GM19328 (cell line): Measurements from ENCODE around the gene USP49.
"Not testable (repeated sequence)": the region's sequence is repeated elsewhere in the genome, so short reads cannot be mapped to it uniquely, and the experiment has no call there.

ENCODE experiments used
- ATAC-seq: cut with Tn5 transposase; IDR thresholded peaks from one replicate; pipeline ENCODE4 v1.9.1; 2021; ENCODE audit warnings: mild to moderate bottlenecking, moderate library complexity; ENCODE audit not compliant: unreplicated experiment

The USP49 gene

GRCh38 chr6:41814629-41815028 lies 80.5 kb downstream of the USP49 start:
- no peak for ATAC-seq

GRCh38 chr6:41813956-41814355 lies 81.2 kb downstream of the USP49 start:
- ATAC-seq, result no peak

DNA sequence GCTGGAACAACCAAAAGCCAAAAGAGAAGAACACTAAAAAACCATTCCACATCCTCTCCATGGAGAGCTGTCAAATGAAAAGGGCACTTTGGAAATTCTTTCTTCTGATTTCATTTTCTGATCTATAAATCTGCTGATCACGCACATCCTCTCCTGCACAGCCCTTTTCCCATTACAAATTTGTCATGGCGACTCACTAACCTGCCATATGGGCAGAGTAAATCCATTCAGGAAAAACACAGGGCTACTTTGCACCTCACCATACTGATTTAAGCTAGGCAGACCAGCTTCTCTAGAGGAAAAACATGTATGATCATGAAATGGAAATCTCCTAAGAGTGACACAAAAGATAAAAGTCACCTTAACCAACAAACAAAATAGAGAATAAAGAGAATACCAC lies 81.7 kb downstream of the USP49 start:
- ATAC-seq, result no peak

GRCh38 chr6:41811946-41812345 lies 83.2 kb downstream of the USP49 start:
- ATAC-seq, result not testable (repeated sequence)

GRCh38 chr6:41811095-41811494 lies 84.1 kb downstream of the USP49 start:
- no peak for ATAC-seq

GRCh38 chr6:41805830-41806774 lies 89.1 kb downstream of the USP49 start:
- ATAC-seq, result no peak

- no peak for ATAC-seq
These were observed 93.8 kb downstream of the USP49 start for GRCh38 chr6:41801380-41801779.

DNA sequence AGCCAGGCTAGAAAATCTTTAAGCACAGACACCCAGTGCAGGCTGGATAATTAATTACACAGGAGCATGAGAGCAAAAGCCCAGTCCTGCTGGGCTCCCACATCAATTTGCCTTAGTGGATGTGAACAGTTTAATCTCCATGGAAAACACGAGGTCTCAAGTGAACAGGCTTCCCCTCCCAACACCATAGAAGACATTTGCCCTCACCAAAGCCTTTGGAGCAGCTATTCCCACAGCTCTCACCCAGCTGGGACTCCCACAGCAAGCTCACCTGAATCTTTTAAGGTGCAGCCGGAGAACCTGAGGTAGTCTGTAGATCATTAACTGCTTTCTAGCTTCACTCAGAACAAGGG lies 95.6 kb downstream of the USP49 start:
- no peak for ATAC-seq

- no peak for ATAC-seq
These were observed 96.1 kb downstream of the USP49 start for GRCh38 chr6:41798901-41799558.

GRCh38 chr6:41796474-41796873 lies 98.7 kb downstream of the USP49 start:
- ATAC-seq, result no peak

DNA sequence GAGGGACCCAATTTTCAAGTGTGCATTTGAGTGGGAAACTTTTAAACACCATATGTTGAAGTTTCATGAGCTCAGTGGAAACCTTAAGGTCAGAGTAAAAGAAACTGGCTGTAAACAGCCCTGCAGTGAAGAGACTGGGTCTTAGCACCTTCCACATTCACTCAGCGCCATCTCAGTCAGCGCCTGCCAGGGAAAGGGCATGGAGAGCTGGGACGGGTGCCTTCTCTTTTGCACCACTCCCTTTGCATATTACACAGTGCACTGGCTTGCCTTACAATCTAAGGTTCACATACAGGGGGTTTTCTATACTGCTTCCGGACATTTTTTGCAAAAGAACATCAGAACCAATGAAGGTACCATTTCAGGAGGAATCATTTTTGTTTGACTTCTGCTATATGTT lies 103.2 kb downstream of the USP49 start:
- no peak for ATAC-seq

DNA sequence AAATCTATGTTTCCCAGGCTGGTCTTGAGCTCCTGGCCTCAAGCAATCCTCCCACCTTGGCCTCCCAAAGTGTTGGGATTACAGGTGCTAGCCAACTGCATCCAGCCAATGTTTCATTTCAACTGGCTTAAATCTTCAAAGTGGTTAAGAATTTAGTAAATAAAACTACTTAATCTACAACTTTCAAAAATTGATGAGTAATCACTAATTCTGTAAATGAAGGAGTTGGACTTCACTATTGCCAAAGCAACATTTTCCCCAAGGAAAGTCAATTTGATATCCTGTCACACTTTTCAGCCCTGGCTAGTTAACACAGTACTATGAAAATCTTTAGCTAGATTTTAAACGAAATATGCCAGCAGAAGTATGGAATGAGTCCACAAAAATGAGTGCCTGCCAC lies 103.9 kb downstream of the USP49 start:
- ATAC-seq, result no peak

DNA sequence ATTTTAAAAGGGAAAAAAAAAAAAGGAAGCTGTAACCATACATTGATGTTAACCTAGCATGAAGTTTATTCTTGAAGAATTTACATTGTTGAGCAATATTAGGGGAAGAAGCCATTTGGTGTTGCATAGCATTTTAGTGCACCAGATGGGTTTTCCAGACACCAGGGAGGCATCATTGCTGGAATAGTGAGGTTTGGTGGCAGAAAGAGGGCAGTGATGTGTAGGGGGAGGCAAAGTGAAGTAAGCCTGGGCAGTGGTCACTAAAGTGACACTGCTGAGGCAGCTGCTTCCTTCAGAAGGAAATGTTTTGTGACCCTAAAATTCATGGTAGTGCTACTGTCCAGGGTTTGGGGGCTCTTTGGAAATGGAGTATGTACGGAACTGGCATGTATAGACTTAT lies 105.1 kb downstream of the USP49 start:
- no peak for ATAC-seq

DNA sequence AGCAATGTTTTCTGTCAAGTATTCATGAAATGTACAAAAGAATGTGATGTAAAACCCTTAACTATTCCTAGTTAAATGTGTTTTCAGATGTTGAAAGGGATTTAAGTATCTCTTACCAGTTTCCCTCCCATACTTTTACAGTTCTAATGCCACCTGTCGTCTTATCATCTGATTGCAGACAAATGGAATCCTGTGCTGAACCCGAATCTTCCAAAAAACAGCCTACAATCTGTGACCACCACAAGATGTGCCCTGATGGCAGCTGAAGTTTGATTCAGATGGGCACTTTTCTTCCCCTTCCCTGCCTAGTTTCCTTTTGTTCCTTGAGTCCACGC lies 105.8 kb downstream of the USP49 start:
- no peak for ATAC-seq

DNA sequence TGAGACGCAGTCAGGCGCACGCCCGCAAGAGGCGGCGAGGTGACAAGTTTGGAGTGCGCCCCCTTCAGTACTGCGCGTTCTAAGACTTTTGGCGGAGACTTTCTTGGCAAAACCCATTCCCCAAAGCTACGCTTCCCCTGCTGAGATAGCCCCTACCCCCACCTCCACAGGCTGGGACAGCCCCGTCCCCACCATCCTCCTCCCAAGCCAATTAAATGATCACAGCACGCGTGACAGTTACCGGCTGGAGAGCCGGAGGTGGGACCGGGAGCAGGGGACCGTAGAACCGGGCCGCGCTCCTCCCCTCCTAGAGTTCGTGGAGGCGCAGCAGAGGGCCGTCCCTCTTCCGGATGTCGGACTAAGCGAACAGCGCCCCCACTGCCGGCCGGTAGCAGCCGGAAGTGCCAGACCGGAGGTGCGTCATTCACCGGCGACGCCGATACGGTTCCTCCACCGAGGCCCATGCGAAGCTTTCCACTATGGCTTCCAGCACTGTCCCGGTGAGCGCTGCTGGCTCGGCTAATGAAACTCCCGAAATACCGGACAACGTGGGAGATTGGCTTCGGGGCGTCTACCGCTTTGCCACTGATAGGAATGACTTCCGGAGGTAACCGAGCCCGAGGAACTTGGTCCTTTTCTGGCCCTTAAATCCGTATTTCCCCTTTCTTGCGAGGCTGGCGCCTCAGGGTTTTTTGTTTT lies 107.8 kb downstream of the USP49 start, which contains the start of gene TOMM6:
Gene TOMM6 (plus strand): TSS at position 476 of the 699 bp plus-strand sequence. CDS start 4 bp downstream, at position 480.
- ATAC-seq, result peak; percentile 78

DNA sequence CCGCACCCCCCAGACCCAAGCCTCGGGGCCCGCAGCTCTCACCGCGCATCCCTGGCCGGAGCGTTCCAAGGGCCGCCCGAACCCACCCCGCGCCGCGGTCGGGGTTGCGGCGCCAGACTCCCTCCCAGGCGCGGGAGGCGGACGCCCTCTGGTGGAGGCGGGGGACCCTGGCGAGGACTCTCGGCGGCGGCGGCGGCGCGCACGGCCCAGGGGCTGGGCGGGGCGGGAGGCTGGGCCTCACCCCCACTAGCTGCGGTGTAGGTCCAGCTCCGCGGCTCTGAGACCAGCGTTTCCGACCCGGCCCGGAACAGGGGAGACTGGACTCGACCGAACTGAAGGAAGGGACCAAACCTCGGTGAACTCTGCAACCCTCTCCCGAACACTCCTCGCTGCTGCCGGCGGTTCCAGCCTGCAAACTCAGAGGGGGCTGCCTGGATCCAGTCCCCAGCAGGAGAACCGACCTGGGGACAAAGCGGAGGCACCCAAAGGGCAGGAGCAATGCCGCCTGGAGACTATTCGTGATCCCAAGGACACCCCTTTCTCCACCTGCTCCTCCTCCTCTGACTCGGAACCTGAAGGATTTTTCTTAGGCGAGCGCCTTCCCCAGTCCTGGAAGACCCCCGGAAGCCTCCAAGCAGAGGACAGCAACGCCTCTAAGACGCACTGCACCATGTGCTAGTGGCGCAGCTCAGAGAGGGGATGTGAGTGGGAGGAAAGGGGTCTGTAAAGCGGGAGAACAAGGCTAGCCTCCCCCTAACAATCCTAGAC lies 108.5 kb downstream of the USP49 start:
- peak; percentile 64 for ATAC-seq

GRCh38 chr6:41785689-41786450 lies 109.3 kb downstream of the USP49 start:
- no peak for ATAC-seq

GRCh38 chr6:41785254-41785653 lies 109.9 kb downstream of the USP49 start:
- ATAC-seq, result no peak

GRCh38 chr6:41784581-41785171 lies 110.5 kb downstream of the USP49 start:
- no peak for ATAC-seq
